Measurements from ENCODE around the gene TRAK2. TPM values are rescaled to one million over a fixed set of nuclear protein-coding genes. Genes with fewer than 3 reads are reported as not detected.

Gene TRAK2
- total and polyA plus RNA-seq, 9 of the 15 experiments (the other 6 are each of a cell fraction or from before 2014, with no cell fraction given): 3.4 to 10.4 (median 7.3) TPM

DNA sequence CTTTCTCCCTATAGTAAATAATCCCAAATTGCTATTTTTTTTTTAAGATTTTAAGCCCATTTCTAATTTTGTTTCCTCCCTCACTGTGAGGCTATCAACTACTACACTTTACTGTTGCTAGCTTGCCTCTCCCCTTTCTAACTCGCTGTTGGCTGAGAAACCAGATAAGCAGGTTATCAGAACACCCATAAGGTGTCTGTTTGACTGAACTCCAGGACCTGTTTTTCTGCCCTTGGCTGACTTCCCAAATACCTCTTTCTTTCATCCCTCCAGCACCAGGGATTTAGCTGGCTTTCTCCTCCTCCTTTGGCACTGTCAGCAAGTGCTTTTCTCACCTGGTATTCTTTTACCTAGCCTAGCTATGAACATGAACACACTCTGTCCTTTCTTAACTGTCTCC lies 11.1 kb downstream of the TRAK2 start (continued):
- TF ChIP-seq, protein P1, sequence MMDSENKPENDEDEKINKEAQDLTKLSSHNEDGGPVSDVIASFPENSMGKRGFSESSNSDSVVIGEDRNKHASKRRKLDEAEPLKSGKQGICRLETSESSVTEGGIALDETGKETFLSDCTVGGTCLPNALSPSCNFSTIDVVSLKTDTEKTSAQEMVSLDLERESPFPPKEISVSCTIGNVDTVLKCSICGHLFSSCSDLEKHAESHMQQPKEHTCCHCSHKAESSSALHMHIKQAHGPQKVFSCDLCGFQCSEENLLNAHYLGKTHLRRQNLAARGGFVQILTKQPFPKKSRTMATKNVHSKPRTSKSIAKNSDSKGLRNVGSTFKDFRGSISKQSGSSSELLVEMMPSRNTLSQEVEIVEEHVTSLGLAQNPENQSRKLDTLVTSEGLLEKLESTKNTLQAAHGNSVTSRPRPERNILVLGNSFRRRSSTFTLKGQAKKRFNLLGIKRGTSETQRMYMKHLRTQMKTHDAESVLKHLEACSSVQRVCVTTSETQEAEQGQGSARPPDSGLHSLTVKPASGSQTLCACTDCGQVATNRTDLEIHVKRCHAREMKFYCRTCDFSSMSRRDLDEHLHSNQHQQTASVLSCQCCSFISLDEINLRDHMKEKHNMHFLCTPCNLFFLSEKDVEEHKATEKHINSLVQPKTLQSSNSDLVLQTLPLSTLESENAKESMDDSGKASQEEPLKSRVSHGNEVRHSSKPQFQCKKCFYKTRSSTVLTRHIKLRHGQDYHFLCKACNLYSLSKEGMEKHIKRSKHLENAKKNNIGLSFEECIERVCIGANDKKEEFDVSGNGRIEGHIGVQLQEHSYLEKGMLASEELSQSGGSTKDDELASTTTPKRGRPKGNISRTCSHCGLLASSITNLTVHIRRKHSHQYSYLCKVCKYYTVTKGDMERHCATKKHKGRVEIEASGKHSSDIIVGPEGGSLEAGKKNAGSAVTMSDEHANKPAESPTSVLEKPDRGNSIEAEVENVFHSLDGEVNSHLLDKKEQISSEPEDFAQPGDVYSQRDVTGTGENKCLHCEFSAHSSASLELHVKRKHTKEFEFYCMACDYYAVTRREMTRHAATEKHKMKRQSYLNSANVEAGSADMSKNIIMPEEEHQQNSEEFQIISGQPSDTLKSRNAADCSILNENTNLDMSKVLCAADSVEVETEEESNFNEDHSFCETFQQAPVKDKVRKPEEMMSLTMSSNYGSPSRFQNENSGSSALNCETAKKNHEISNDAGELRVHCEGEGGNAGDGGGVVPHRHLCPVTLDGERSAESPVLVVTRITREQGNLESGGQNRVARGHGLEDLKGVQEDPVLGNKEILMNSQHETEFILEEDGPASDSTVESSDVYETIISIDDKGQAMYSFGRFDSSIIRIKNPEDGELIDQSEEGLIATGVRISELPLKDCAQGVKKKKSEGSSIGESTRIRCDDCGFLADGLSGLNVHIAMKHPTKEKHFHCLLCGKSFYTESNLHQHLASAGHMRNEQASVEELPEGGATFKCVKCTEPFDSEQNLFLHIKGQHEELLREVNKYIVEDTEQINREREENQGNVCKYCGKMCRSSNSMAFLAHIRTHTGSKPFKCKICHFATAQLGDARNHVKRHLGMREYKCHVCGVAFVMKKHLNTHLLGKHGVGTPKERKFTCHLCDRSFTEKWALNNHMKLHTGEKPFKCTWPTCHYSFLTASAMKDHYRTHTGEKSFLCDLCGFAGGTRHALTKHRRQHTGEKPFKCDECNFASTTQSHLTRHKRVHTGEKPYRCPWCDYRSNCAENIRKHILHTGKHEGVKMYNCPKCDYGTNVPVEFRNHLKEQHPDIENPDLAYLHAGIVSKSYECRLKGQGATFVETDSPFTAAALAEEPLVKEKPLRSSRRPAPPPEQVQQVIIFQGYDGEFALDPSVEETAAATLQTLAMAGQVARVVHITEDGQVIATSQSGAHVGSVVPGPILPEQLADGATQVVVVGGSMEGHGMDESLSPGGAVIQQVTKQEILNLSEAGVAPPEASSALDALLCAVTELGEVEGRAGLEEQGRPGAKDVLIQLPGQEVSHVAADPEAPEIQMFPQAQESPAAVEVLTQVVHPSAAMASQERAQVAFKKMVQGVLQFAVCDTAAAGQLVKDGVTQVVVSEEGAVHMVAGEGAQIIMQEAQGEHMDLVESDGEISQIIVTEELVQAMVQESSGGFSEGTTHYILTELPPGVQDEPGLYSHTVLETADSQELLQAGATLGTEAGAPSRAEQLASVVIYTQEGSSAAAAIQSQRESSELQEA (IDR thresholded peaks at IDR 0.05; ENCODE audit: low read depth): no peak
- TF ChIP-seq, protein P2, sequence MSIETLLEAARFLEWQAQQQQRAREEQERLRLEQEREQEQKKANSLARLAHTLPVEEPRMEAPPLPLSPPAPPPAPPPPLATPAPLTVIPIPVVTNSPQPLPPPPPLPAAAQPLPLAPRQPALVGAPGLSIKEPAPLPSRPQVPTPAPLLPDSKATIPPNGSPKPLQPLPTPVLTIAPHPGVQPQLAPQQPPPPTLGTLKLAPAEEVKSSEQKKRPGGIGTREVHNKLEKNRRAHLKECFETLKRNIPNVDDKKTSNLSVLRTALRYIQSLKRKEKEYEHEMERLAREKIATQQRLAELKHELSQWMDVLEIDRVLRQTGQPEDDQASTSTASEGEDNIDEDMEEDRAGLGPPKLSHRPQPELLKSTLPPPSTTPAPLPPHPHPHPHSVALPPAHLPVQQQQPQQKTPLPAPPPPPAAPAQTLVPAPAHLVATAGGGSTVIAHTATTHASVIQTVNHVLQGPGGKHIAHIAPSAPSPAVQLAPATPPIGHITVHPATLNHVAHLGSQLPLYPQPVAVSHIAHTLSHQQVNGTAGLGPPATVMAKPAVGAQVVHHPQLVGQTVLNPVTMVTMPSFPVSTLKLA (conservative IDR thresholded peaks at IDR 0.05): no peak; a peak in 1 of 4 replicates
- TF ChIP-seq NFYB (IDR thresholded peaks at IDR 0.05; ENCODE audit: extremely low read depth, insufficient read length): no peak
- TF ChIP-seq NR2C1 (IDR thresholded peaks at IDR 0.05): no peak
- peak; percentile 18; the same call in 1 of the 2 replicates for TF ChIP-seq NR2C1 (tag; IDR thresholded peaks at IDR 0.05)
- TF ChIP-seq ZNF311 (CRISPR knock-in tag; IDR thresholded peaks at IDR 0.05): no peak
- TF ChIP-seq, protein P3, sequence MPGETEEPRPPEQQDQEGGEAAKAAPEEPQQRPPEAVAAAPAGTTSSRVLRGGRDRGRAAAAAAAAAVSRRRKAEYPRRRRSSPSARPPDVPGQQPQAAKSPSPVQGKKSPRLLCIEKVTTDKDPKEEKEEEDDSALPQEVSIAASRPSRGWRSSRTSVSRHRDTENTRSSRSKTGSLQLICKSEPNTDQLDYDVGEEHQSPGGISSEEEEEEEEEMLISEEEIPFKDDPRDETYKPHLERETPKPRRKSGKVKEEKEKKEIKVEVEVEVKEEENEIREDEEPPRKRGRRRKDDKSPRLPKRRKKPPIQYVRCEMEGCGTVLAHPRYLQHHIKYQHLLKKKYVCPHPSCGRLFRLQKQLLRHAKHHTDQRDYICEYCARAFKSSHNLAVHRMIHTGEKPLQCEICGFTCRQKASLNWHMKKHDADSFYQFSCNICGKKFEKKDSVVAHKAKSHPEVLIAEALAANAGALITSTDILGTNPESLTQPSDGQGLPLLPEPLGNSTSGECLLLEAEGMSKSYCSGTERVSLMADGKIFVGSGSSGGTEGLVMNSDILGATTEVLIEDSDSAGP (CRISPR knock-in tag; IDR thresholded peaks at IDR 0.05): no peak
- no peak for TF ChIP-seq BRF1 (IDR thresholded peaks at IDR 0.05; ENCODE audit: borderline replicate concordance, extremely low read depth, insufficient read length)
- TF ChIP-seq NFATC3 (IDR thresholded peaks at IDR 0.05): no peak
- TF ChIP-seq, protein P4, sequence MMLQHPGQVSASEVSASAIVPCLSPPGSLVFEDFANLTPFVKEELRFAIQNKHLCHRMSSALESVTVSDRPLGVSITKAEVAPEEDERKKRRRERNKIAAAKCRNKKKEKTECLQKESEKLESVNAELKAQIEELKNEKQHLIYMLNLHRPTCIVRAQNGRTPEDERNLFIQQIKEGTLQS (IDR thresholded peaks at IDR 0.05): no peak
- TF ChIP-seq, protein P4 (CRISPR knock-in tag; conservative IDR thresholded peaks at IDR 0.05): no peak
- TF ChIP-seq, protein P5, sequence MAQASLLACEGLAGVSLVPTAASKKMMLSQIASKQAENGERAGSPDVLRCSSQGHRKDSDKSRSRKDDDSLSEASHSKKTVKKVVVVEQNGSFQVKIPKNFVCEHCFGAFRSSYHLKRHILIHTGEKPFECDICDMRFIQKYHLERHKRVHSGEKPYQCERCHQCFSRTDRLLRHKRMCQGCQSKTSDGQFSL (CRISPR knock-in tag; IDR thresholded peaks at IDR 0.05): no peak
- TF ChIP-seq, protein P5 (tag; IDR thresholded peaks at IDR 0.05): no peak
- no peak for TF ChIP-seq SMARCA5 (IDR thresholded peaks at IDR 0.05)

Measured in K562 (cell line).